ENCODE data around the gene ASXL2. TPM values are rescaled to one million over a fixed set of nuclear protein-coding genes. Genes with fewer than 3 reads are reported as not detected.

The ASXL2 gene
- total RNA-seq, 4 donors from 2014 or later = 15.4 to 19.7 (median 17.6) TPM

GRCh38 chr2:25806941-25807340 is 71.3 kb downstream of the ASXL2 start:
- ATAC-seq (ENCODE audit: low FRiP score) (no peak), DNase-seq (ENCODE audit: low spot score) (no peak)
- TF ChIP-seq CTCF (IDR thresholded peaks at IDR 0.05) = no peak

GRCh38 chr2:25805987-25806386 is 72.3 kb downstream of the ASXL2 start:
- DNase-seq (ENCODE audit: low spot score) (no peak), ATAC-seq (ENCODE audit: low FRiP score) (no peak)
- no peak for TF ChIP-seq CTCF (IDR thresholded peaks at IDR 0.05)

GRCh38 chr2:25804338-25804737 is 73.9 kb downstream of the ASXL2 start:
- TF ChIP-seq CTCF (IDR thresholded peaks at IDR 0.05) = no peak
- ATAC-seq (ENCODE audit: low FRiP score) = no peak
- no peak for DNase-seq (ENCODE audit: low spot score)

- no peak for TF ChIP-seq CTCF (IDR thresholded peaks at IDR 0.05)
- DNase-seq (ENCODE audit: low spot score) (no peak), ATAC-seq (ENCODE audit: low FRiP score) (no peak)
Observed at GRCh38 chr2:25799301-25799700, 79.0 kb downstream of the ASXL2 start.

GRCh38 chr2:25797620-25798488 is 80.4 kb downstream of the ASXL2 start:
- no peak for TF ChIP-seq CTCF (IDR thresholded peaks at IDR 0.05)
- DNase-seq (ENCODE audit: low spot score) (no peak), ATAC-seq (ENCODE audit: low FRiP score) (no peak)

GRCh38 chr2:25794544-25795276 is 83.6 kb downstream of the ASXL2 start:
- no peak for TF ChIP-seq CTCF (IDR thresholded peaks at IDR 0.05)
- no peak for DNase-seq (ENCODE audit: low spot score)
- ATAC-seq (ENCODE audit: low FRiP score) = no peak

Data from omental fat pad (tissue), 4 donors.